Measurements from ENCODE around the gene GDF15.
"Not testable (repeated sequence)": the region's sequence is repeated elsewhere in the genome, so short reads cannot be mapped to it uniquely, and the experiment has no call there.

GDF15 gene

GRCh38 chr19:18364277-18364825 is 21.6 kb upstream of the GDF15 start:
- not testable (repeated sequence) for DNase-seq (ENCODE audit: low read depth)

GRCh38 chr19:18364826-18365528 is 21.0 kb upstream of the GDF15 start:
- peak; percentile 95 for DNase-seq (ENCODE audit: low read depth)

GRCh38 chr19:18366021-18366435 is 19.9 kb upstream of the GDF15 start:
- DNase-seq (ENCODE audit: low read depth): no peak

- no peak for DNase-seq (ENCODE audit: low read depth)
Observed at GRCh38 chr19:18368504-18369222, 17.3 kb upstream of the GDF15 start.

DNA sequence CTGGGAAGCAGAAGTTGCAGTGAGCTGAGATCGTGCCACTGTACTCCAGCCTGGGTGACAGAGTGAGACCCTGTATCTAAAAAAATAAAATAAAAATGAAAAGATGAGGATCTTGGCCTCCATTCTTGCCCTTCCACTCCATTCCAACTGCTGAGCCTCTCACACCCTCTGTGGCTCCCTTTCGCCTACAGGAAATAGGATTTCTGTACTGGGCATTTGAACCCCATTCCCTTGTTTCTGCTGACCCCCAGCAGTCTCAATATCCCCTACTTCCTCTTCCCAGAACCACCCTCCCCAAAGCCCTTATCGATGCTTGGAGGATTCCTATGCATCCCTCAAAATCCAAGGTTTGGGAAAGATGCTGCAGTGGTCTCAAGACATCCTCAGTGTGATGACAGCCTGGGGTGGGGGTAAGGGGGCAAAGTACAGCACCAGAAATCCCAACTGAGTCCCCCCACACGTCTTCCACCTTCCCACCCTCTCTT is 12.5 kb upstream of the GDF15 start:
- DNase-seq (ENCODE audit: low read depth): no peak

- peak; percentile 94 for DNase-seq (ENCODE audit: low read depth)
Observed at GRCh38 chr19:18373892-18374629, 11.9 kb upstream of the GDF15 start.

GRCh38 chr19:18377026-18377425 is 8.9 kb upstream of the GDF15 start:
- no peak for DNase-seq (ENCODE audit: low read depth)

- DNase-seq (ENCODE audit: low read depth): peak; percentile 86
Observed at GRCh38 chr19:18379803-18380747, 5.9 kb upstream of the GDF15 start.

GRCh38 chr19:18380843-18381242 is 5.1 kb upstream of the GDF15 start:
- DNase-seq (ENCODE audit: low read depth): no peak

DNA sequence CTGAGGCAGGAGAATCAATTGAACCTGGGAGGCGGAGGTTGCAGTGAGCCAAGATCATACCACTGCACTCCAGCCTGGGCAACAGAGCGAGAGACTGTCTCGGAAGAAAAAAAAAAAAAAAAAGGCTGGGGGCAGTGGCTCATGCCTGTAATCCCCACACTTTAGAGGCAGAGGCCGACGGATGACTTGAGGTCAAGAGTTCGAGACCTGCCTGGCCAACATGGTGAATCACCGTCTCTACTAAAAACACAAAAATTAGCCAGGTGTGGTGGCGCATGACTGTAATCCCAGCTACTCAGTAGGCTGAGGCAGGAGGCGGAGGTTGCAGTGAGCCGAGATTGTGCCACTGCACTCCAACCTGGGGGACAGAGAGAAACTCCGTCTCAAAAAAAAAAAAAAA is 2.3 kb upstream of the GDF15 start:
- DNase-seq (ENCODE audit: low read depth): not testable (repeated sequence)

DNA sequence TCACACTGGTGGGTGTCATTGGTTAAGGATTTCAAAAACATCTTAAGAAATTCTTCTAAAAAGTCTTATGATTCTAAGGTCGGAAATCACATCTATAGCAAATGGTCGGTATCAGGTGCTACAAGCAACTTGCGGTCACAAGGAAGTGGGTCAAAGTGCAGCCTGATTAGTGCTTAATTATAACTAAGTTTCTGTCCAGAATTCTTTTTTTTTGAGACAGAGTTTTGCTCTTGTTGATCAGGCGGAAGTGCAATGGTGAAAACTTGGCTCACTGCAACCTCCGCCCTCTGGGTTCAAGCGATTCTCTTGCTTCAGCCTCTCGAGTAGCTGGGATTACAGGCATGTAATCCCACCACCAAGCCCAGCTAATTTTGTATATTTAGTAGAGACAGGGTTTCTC is 1.2 kb upstream of the GDF15 start:
- DNase-seq (ENCODE audit: low read depth): no peak

DNA sequence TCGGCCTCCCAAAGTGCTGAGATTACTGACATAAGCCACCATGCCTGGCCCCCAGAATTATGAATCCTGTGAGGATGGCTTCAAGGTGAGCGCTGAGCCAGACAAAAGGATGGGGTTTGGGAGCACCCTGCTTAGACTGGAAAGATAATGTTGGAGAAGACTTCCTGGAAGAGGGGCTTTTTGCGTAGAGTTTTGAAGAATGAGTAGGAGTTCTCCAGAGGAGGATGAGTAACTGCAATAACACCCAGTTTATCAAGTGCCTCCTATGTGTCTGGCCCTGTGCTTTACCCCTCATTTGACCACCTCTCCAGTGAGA is 641 bp upstream of the GDF15 start:
- DNase-seq (ENCODE audit: low read depth): no peak

- DNase-seq (ENCODE audit: low read depth): peak; percentile 40
Observed at GRCh38 chr19:18386543-18387271, 749 bp downstream of the GDF15 start.

DNA sequence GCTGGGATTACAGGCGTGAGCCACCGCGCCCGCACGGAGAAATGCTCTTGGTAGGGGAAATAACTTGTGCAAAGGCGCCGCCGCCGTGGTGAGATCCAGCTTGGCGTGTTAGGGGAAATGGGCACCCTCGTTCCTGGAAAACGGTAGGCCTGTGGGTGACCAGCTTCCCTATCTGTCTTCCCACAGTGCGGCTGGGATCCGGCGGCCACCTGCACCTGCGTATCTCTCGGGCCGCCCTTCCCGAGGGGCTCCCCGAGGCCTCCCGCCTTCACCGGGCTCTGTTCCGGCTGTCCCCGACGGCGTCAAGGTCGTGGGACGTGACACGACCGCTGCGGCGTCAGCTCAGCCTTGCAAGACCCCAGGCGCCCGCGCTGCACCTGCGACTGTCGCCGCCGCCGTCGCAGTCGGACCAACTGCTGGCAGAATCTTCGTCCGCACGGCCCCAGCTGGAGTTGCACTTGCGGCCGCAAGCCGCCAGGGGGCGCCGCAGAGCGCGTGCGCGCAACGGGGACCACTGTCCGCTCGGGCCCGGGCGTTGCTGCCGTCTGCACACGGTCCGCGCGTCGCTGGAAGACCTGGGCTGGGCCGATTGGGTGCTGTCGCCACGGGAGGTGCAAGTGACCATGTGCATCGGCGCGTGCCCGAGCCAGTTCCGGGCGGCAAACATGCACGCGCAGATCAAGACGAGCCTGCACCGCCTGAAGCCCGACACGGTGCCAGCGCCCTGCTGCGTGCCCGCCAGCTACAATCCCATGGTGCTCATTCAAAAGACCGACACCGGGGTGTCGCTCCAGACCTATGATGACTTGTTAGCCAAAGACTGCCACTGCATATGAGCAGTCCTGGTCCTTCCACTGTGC is 2.4 kb downstream of the GDF15 start:
- DNase-seq (ENCODE audit: low read depth): no peak

DNA sequence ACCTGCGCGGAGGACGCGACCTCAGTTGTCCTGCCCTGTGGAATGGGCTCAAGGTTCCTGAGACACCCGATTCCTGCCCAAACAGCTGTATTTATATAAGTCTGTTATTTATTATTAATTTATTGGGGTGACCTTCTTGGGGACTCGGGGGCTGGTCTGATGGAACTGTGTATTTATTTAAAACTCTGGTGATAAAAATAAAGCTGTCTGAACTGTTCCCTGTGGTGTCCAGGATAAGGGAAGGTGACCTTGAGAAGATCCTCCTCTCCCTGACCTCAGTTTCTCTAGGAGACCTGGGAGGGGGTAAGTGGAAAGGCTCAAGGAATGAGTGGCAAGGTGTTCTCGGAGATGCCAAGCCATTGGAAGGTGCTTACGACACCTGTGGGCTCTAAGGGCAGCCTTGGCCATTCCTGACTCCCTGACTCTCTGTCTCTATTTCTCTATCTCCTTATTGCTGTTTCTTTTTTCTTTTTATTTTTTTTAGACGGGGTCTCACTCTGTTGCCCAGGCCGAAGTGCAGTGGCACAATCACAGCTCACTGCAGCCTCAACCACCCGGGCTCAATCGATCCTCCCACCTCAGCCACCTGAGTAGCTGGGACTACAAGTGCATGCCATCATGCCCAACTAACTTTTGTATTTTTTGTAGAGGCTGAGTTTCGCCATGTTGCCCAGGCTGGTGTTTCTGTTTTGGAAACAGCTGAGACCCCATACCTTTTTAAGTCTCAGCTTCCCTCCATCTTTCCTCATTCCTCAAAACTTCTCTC is 3.2 kb downstream of the GDF15 start:
- no peak for DNase-seq (ENCODE audit: low read depth)

DNA sequence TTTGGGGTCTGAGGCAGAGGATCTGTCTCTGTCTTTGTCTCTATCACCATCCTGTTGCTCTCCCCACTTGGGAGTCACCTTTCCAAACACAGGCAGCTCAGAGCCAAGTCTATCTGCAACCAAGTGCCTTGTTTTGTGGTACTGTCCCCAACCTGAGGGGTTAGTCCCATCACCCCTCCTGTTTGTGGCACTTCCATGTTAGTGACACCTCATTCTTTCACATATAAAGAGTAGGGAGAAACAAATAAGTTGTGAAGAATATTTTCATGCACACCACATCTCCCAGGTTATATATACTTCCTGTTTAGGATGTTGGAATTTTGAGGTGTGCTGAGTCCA is 3.7 kb downstream of the GDF15 start:
- no peak for DNase-seq (ENCODE audit: low read depth)

DNA sequence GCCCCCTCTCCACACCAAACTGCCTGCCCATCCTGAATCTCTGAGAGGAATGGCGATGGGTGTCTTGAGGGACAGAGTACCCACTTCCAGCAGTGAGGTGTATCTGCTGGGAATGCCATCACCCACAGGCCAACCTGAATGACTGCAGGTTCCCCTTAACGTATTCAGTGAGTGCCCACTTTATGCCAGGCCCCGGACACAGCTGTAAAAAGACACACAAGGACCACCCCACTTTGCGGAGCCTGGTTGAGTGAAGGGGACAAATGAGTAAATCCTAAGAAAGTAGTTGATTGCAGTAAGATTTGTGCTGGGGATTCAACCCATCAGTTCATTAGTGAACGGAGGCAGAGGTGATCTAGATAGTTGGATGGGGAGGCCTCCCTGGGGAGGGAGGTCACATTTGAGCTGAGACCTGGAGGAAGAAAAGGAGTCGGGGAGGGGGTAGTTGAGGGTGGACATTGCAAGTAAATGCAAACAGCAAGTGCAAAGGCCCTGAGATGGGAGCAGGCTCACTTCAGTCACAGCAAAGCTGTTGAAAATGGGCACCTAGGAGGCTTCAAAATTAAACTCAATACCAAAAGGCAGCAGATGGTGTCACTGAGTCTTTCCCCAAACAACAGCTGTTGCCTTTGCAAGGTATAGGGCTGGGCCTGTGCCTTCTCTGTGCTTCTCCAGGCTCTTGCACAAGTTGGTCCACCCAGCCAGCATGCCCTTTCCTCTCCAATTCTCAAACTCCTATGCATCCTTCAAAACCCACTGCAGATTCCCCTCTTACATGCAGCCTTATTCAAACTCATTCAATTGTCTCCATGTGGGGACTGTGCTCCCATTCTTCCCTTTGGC is 4.3 kb downstream of the GDF15 start:
- no peak for DNase-seq (ENCODE audit: low read depth)

- no peak for DNase-seq (ENCODE audit: low read depth)
Observed at GRCh38 chr19:18391509-18392075, 5.6 kb downstream of the GDF15 start.
